Panc1 (cell line): ENCODE results near the gene RABL6. TPM values are rescaled to one million over a fixed set of nuclear protein-coding genes. Genes with fewer than 3 reads are reported as not detected.

Experiments
- ATAC-seq: fragments of 200-7000 bp; cut with Tn5 transposase; 2 replicates; pipeline ENCODE4 v1.9.1; 2020; ENCODE audit warnings: mild to moderate bottlenecking, moderate library complexity
- BruUV-seq: library from RNA; stranded (reverse); fragments of 400-500 nt; replicated peaks from 2 replicates; lab custom pipeline; 2021; lab: Mats Ljungman, UMichigan
- CTCF ChIA-PET: fragments of 300-600 bp; sonication (Branson Sonifier 250); formaldehyde crosslinking; loops from one replicate; lab custom pipeline; 2022; ENCODE audit warnings: antibody characterized with exemption; lab: Charles Lee
- POLR2A ChIA-PET: fragments of 300-600 bp; sonication (Branson Sonifier 250); formaldehyde crosslinking; loops from one replicate; lab custom pipeline; 2022; ENCODE audit warnings: antibody characterized with exemption; lab: Charles Lee
- DNase-seq: peaks from one replicate; pipeline ENCODE4 v3.0.0-alpha.2; 2010; ENCODE audit warnings: low read depth, low spot score
- H3K27ac ChIP-seq: 2 replicates; pipeline ENCODE4 v1.5.1; 2011; ENCODE audit warnings: mild to moderate bottlenecking, low read length, inconsistent platforms
- H3K27me3 ChIP-seq: fragments of 200-500 bp; sonication (Bioruptor generic); 2 replicates; pipeline ENCODE4 v1.6.0; 2014; ENCODE audit warnings: low read length, inconsistent platforms; ENCODE audit not compliant: control insufficient read depth, insufficient read depth
- H3K36me3 ChIP-seq: fragments of 200-500 bp; sonication (Bioruptor generic); 2 replicates; pipeline ENCODE4 v1.5.1; 2014; ENCODE audit warnings: inconsistent platforms, mild to moderate bottlenecking, low read length, moderate library complexity; ENCODE audit not compliant: control insufficient read depth, insufficient read depth
- H3K4me1 ChIP-seq: 2 replicates; pipeline ENCODE4 v1.5.1; 2011; ENCODE audit warnings: inconsistent platforms, mild to moderate bottlenecking, low read length, moderate library complexity; ENCODE audit not compliant: control insufficient read depth, insufficient read depth
- H3K4me3 ChIP-seq, 2 experiments: 2 replicates each; pipeline ENCODE4 v1.5.1; 2011 to 2012; ENCODE audit warnings: low read depth in 2 of 2, low read length in 2 of 2, mild to moderate bottlenecking in 2 of 2, inconsistent platforms in 1 of 2, moderate library complexity in 1 of 2
- H3K9me3 ChIP-seq: fragments of 200-500 bp; sonication (Bioruptor generic); 2 replicates; pipeline ENCODE4 v1.5.1; 2014; ENCODE audit warnings: low read depth, mild to moderate bottlenecking, inconsistent platforms, low read length, moderate library complexity; ENCODE audit not compliant: control insufficient read depth, insufficient read depth
- POLR2AphosphoS5 ChIP-seq: IDR thresholded peaks from 2 replicates; pipeline ENCODE4 v1.6.1; 2012; ENCODE audit warnings: mild to moderate bottlenecking, low read depth, low read length, moderate library complexity
- SIN3A ChIP-seq: IDR thresholded peaks from 2 replicates; pipeline ENCODE4 v1.6.1; 2012; ENCODE audit warnings: low read depth, mild to moderate bottlenecking, low read length, moderate library complexity, borderline replicate concordance; ENCODE audit not compliant: insufficient read depth
- TCF7L2 ChIP-seq: IDR thresholded peaks from 2 replicates; pipeline ENCODE4 v1.6.1; 2011; ENCODE audit warnings: mild to moderate bottlenecking, low read depth, low read length, inconsistent platforms
- in situ Hi-C: cut with HindIII; loops from 2 replicates; pipeline ENCODE4 v1.10.0; 2016; ENCODE audit warnings: low sequenced_read_pairs, low pct_unique_long_range_greater_than_20kb
- intact Hi-C: fragments of 100-400 bp; cut with micrococcal nuclease; formaldehyde crosslinking; loops from one replicate; pipeline ENCODE4 v1.10.0; 2022; ENCODE audit not compliant: unreplicated experiment
- total RNA-seq: library from RNA; stranded (reverse); gene quantifications from one replicate; pipeline ENCODE4 v1.2.1, GENCODE V29; 2021; ENCODE audit not compliant: unreplicated experiment
- TF ChIP-seq, protein P1 (sequence below), 2 experiments: IDR thresholded peaks; 2 replicates each; pipeline ENCODE4 v1.6.1; 2011 to 2012; ENCODE audit warnings: low read depth in 2 of 2, control low read depth in 1 of 2, low read length in 1 of 2, mild to moderate bottlenecking in 1 of 2, moderate library complexity in 1 of 2; ENCODE audit not compliant: insufficient read depth in 1 of 2
- TF ChIP-seq, protein P2 (sequence below): fragments of 450-650 bp; IDR thresholded peaks from 2 replicates; pipeline ENCODE4 v1.5.1; 2017; ENCODE audit warnings: mild to moderate bottlenecking

Gene RABL6
- total RNA-seq, 1 experiment from 2014 or later, result 106 TPM

DNA sequence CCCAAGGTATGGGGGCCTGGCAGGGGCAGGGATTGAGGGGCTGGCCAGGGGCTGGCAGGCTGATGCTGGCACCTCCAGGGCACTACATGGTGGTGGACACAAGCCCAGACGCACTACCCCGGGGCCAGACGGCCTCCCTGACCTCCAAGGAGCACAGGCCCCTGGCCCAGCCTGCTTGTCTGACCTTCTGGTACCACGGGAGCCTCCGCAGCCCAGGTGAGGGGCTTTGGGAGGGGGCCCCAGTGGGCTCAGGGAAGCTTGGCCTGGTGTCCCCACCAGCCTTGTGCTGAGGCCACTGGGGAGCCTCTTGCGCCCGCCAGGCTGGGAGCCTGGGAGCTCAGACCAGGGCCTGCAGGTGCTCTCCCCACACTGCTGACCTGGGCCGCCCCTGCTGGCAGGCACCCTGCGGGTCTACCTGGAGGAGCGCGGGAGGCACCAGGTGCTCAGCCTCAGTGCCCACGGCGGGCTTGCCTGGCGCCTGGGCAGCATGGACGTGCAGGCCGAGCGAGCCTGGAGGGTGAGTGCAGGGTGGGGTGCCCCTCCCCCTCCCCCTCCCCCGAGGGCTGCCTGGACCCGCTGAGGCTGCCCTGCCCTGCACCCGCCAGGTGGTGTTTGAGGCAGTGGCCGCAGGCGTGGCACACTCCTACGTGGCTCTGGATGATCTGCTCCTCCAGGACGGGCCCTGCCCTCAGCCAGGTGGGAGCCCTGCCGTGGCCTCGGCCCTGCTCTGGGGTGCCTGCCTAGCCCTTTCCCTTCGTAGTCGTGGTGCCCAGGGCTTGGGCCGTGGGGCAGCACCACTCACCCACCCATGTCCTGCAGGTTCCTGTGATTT lies 50.0 kb downstream of the RABL6 start:
- POLR2A ChIA-PET, result no interaction called here

DNA sequence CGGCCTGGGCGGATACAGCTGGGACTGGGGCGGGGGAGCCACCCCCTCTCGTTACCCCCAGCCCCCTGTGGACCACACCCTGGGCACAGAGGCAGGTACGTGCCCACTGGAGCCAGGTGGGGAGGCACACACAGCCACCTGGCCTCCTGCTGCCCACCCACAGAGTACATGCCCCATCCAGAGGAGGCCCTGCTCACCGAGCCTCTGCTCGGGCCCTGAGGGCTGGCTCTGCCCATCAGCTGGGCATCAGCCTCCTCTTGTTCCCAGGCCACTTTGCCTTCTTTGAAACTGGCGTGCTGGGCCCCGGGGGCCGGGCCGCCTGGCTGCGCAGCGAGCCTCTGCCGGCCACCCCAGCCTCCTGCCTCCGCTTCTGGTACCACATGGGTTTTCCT lies 50.7 kb downstream of the RABL6 start:
- intact Hi-C loops, result no loop called here
- POLR2A ChIA-PET, result no interaction called here

More for the DNA sequence above, 50.0 kb downstream of the RABL6 start:
- in situ Hi-C loops (no loop called here), intact Hi-C loops (no loop called here)
- no peaks in the 10 kb centered on the region for H3K36me3 ChIP-seq
- H3K9me3 ChIP-seq, result no peaks in the 10 kb centered on the region
- ATAC-seq, result no peak
- no peak for TF ChIP-seq TCF7L2
- 0 out of 2 replicates have a peak, but pooled peaks have one; percentile 20 for TF ChIP-seq POLR2AphosphoS5
- no peak for TF ChIP-seq SIN3A
- TF ChIP-seq, protein P1, sequence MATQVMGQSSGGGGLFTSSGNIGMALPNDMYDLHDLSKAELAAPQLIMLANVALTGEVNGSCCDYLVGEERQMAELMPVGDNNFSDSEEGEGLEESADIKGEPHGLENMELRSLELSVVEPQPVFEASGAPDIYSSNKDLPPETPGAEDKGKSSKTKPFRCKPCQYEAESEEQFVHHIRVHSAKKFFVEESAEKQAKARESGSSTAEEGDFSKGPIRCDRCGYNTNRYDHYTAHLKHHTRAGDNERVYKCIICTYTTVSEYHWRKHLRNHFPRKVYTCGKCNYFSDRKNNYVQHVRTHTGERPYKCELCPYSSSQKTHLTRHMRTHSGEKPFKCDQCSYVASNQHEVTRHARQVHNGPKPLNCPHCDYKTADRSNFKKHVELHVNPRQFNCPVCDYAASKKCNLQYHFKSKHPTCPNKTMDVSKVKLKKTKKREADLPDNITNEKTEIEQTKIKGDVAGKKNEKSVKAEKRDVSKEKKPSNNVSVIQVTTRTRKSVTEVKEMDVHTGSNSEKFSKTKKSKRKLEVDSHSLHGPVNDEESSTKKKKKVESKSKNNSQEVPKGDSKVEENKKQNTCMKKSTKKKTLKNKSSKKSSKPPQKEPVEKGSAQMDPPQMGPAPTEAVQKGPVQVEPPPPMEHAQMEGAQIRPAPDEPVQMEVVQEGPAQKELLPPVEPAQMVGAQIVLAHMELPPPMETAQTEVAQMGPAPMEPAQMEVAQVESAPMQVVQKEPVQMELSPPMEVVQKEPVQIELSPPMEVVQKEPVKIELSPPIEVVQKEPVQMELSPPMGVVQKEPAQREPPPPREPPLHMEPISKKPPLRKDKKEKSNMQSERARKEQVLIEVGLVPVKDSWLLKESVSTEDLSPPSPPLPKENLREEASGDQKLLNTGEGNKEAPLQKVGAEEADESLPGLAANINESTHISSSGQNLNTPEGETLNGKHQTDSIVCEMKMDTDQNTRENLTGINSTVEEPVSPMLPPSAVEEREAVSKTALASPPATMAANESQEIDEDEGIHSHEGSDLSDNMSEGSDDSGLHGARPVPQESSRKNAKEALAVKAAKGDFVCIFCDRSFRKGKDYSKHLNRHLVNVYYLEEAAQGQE (IDR thresholded peaks at IDR 0.05; ENCODE audit: insufficient read depth in 1 of 2, low read depth in 2 of 2, low read length in 1 of 2), result no peak
- TF ChIP-seq, protein P2, sequence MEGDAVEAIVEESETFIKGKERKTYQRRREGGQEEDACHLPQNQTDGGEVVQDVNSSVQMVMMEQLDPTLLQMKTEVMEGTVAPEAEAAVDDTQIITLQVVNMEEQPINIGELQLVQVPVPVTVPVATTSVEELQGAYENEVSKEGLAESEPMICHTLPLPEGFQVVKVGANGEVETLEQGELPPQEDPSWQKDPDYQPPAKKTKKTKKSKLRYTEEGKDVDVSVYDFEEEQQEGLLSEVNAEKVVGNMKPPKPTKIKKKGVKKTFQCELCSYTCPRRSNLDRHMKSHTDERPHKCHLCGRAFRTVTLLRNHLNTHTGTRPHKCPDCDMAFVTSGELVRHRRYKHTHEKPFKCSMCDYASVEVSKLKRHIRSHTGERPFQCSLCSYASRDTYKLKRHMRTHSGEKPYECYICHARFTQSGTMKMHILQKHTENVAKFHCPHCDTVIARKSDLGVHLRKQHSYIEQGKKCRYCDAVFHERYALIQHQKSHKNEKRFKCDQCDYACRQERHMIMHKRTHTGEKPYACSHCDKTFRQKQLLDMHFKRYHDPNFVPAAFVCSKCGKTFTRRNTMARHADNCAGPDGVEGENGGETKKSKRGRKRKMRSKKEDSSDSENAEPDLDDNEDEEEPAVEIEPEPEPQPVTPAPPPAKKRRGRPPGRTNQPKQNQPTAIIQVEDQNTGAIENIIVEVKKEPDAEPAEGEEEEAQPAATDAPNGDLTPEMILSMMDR, result no peak
- no peaks in the 10 kb centered on the region for H3K27me3 ChIP-seq
- no peak overlapping the region for H3K4me3 ChIP-seq
- CTCF ChIA-PET, result no interaction called here
- no peak for DNase-seq
- H3K27ac ChIP-seq, result no peak overlapping the region
- no TSS peak for BruUV-seq
- peaks cover 33% of the 10 kb centered on the region for H3K4me1 ChIP-seq

More for the DNA sequence above, 50.7 kb downstream of the RABL6 start:
- Histone ChIP-seq H3K9me3 (no peaks in the 10 kb centered on the region), H3K4me3 (no peak overlapping the region), H3K27ac (no peak overlapping the region), H3K4me1 (peaks cover 33% of the 10 kb centered on the region), H3K27me3 (no peaks in the 10 kb centered on the region), H3K36me3 (no peaks in the 10 kb centered on the region)
- CTCF ChIA-PET, result no interaction called here
- in situ Hi-C loops, result no loop called here
- ATAC-seq (no peak), DNase-seq (no peak)
- no peak for TF ChIP-seq SIN3A
- TF ChIP-seq, protein P2, result no peak
- TF ChIP-seq, protein P1 (IDR thresholded peaks at IDR 0.05; ENCODE audit: insufficient read depth in 1 of 2, low read depth in 2 of 2, low read length in 1 of 2), result no peak
- no peak for TF ChIP-seq TCF7L2
- TF ChIP-seq POLR2AphosphoS5, result no peak
- no TSS peak for BruUV-seq
